ELF-1 (cell line): Measurements from ENCODE around the gene OR6M1.
A peak's percentile ranks its signal among the peaks of the same experiment; 100 is the strongest.

Source experiments
- DNase-seq: peaks from one replicate; pipeline ENCODE4 v3.0.0-alpha.2; 2016; ENCODE audit warnings: low read depth, low spot score

The OR6M1 gene

GRCh38 chr11:123806249-123806648, at the start of gene OR6M1:
Gene OR6M1 (minus strand): TSS chr11:123806349. CDS start chr11:123806349, 0 bp downstream.
- DNase-seq: no peak

GRCh38 chr11:123853038-123853437, 46.9 kb upstream of the OR6M1 start:
- DNase-seq: peak; percentile 69

- DNase-seq: no peak
Observed at GRCh38 chr11:123852321-123852720, 46.2 kb upstream of the OR6M1 start.

GRCh38 chr11:123851110-123851509, 45.0 kb upstream of the OR6M1 start:
- DNase-seq: no peak

- DNase-seq: no peak
Observed at GRCh38 chr11:123841174-123841573, 35.0 kb upstream of the OR6M1 start.

- no peak for DNase-seq
Observed at GRCh38 chr11:123839131-123839530, 33.0 kb upstream of the OR6M1 start.

- DNase-seq: no peak
Observed at GRCh38 chr11:123838659-123839058, 32.5 kb upstream of the OR6M1 start.

GRCh38 chr11:123838199-123838598, 32.0 kb upstream of the OR6M1 start:
- no peak for DNase-seq

- DNase-seq: no peak
Observed at GRCh38 chr11:123833095-123833494, 26.9 kb upstream of the OR6M1 start.

GRCh38 chr11:123829745-123830144, 23.6 kb upstream of the OR6M1 start:
- DNase-seq: peak; percentile 49

- peak; percentile 16 for DNase-seq
Observed at GRCh38 chr11:123822599-123822998, 16.4 kb upstream of the OR6M1 start.

GRCh38 chr11:123822032-123822431, 15.9 kb upstream of the OR6M1 start:
- DNase-seq: no peak

- DNase-seq: no peak
Observed at GRCh38 chr11:123815122-123815521, 9.0 kb upstream of the OR6M1 start.

- DNase-seq: no peak
Observed at GRCh38 chr11:123801765-123802164, 4.4 kb downstream of the OR6M1 start.

- DNase-seq: no peak
Observed at GRCh38 chr11:123800036-123800435, 6.1 kb downstream of the OR6M1 start.

GRCh38 chr11:123799438-123799837, 6.7 kb downstream of the OR6M1 start:
- no peak for DNase-seq

GRCh38 chr11:123798513-123799252, 7.5 kb downstream of the OR6M1 start:
- no peak for DNase-seq

GRCh38 chr11:123798079-123798478, 8.1 kb downstream of the OR6M1 start:
- DNase-seq: no peak

- DNase-seq: no peak
Observed at GRCh38 chr11:123797541-123797940, 8.6 kb downstream of the OR6M1 start.

- no peak for DNase-seq
Observed at GRCh38 chr11:123797114-123797513, 9.0 kb downstream of the OR6M1 start.

- DNase-seq: no peak
Observed at GRCh38 chr11:123796226-123796625, 9.9 kb downstream of the OR6M1 start.

- DNase-seq: no peak
Observed at GRCh38 chr11:123783536-123783935, 22.6 kb downstream of the OR6M1 start.

- no peak for DNase-seq
Observed at GRCh38 chr11:123778511-123778910, 27.6 kb downstream of the OR6M1 start.
